CD1c-positive myeloid dendritic cell (primary cell): Measurements from ENCODE around the gene ABHD2.
A peak's percentile ranks its signal among the peaks of the same experiment; 100 is the strongest.
"Not testable (repeated sequence)": the region's sequence is repeated elsewhere in the genome, so short reads cannot be mapped to it uniquely, and the experiment has no call there.

Source experiments
- DNase-seq: peaks from one replicate; pipeline ENCODE4 v3.0.0-alpha.2; 2016; ENCODE audit errors: extremely low spot score

ABHD2 gene

GRCh38 chr15:89075101-89075640 is 13.1 kb upstream of the ABHD2 start:
- DNase-seq, result no peak

DNA sequence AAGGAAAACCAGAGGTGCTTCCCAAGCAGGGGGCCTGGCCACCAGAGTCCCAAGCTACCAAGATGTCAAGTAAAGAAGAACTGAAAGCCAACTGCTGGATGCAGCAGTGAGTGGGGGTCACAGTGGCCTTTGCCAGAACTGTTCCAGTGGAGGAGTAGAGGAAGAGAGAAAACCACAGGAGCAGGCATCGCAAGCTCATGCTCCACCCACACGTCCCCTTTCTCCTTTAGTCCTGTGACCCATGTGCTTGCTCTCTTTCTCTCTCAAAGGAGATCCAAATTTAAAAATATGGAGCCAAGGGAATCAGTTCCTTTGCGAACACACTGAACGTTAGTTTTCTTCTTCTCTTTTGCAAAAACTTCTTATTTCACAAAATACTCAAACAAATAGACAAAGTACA is 12.4 kb upstream of the ABHD2 start:
- DNase-seq, result peak; percentile 72

DNA sequence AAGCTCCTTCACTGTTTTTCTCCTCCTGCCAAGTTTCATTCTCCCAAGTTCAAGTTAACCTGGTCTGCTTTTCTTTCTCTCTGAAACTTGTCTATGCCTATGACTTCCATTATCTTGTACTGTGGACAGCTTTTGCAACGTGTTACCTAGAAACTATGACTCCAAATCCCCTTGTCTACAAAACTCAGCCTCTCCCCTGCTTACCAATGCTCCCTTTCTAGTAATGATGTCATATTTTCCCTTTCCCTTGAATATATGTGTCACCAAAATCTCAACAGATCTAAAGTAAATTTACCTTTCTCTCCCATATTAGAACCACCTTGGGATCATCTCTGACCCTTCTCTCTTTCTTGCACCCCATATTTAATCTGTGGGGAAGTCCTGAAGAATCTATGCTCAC is 10.5 kb upstream of the ABHD2 start:
- no peak for DNase-seq

- no peak for DNase-seq
These were observed 9.1 kb upstream of the ABHD2 start for GRCh38 chr15:89078851-89079810.

GRCh38 chr15:89081878-89082277 is 6.4 kb upstream of the ABHD2 start:
- no peak for DNase-seq

GRCh38 chr15:89083246-89083645 is 5.0 kb upstream of the ABHD2 start:
- DNase-seq, result no peak

DNA sequence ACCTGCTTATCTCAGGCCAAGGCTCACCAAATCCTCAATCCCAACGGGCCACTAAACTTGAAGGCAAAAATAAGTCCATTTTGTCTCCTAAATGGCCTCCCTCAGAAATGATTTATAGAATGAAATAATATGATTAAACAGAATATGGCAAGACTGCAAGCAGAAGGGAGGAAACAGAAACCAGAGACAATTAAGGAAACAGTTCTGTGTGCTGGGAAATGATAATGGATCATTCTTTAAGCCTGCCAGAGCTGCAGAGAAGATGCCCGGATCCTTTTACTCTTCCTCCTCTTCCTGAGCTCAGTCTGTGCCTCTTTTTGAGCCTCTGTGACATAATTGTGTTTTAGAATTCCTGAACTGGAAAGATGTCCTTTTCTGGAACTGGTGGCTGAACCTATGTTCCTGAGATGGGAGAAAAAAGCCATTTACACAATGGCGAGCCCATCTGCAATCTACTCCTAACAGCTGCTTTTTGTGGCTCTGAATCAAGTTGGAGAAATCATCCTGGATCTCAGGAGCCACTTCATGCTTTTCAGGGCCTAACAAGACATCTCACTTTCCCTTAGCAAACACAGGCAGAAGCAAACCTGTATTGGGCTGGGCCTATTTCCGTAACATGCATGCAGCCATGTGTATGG is 2.8 kb upstream of the ABHD2 start:
- no peak for DNase-seq

GRCh38 chr15:89085933-89086332 is 2.3 kb upstream of the ABHD2 start:
- not testable (repeated sequence) for DNase-seq

- not testable (repeated sequence) for DNase-seq
These were observed 1.9 kb upstream of the ABHD2 start for GRCh38 chr15:89086390-89086789.

GRCh38 chr15:89087161-89087829 is 961 bp upstream of the ABHD2 start:
- no peak for DNase-seq

GRCh38 chr15:89088605-89089315 is 504 bp downstream of the ABHD2 start:
- no peak for DNase-seq

DNA sequence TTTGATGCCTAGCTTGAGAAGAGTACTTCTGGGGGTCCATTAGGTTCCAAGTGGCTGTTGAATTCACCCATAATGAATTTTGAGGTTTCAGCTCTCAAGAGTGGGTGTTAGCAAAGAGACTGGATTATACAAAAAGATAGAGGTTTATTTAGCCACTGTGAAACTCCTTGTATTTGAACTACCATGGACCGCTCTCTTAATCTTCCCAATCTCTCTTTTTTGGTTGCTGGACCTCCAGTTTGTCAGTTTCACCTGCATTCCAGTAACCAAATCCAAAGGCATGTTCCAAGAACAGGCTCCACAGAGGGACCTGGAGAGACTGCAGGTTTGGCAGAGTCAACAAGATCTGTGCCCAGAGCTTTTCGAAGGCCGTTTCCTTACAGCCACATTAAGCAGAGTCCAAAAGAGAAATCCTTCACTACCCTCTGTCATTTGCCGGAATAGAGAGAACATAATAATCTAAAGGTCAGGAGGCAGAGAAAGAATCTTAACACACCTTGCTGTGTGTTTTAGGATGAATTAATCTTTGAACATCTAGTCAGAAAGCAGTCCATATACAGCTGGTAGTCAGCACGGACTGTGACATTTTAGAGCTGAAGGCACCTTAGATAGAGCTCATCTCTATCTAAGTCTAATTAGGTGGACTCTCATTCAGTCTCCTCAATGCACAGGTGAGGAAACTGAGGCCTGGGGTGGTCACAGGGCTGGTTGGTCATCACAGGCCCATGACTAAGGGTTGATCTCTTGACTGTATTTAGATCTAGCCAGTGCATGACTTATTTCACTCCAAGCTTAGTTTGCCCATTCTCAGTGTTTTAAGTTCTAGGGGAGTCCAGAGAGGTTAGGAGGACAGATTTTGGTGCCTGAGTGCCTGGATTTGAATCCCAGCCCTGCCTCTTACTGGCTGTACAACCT is 1.3 kb downstream of the ABHD2 start:
- DNase-seq, result no peak

DNA sequence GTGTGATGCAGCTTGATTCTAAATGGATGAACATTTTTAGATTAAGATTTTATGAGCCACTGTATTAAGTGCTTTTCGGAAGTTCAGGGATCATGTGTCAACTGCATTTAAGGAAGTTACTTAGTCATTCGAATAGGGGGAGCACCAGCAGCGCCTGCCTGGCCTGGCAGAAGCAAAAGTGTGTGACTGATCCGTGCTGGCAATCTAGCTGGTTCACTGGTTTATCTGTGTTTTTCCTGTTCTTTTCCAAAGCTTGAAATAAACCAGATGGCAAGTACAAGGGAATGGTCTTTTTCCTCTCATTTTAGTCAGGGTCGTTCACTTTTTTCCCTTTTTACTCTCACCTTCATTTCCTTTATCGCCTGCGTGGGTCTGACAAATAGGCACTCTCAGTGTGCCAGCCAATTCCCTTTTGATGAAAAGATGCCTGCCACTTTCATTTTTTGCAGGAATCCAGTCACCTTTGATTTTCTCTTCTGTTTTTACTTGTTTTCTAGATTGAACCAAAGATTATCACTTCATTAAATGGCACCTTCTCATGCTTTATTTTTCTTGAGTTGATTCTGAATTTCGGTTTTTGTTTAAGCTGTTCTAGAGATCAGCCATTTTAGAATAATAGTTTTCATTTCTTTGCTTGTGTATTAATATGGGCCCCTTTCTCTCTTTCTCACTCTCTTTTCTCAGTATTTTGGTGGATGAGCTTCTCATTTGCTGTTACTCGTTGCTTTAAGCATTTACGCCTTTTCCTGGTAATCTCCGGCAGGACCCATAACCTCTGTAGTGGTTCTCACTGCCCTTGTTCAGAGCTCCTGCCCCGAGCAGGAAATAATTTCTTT is 2.8 kb downstream of the ABHD2 start:
- peak; percentile 82 for DNase-seq

- DNase-seq, result no peak
These were observed 3.5 kb downstream of the ABHD2 start for GRCh38 chr15:89091627-89092220.

- DNase-seq, result no peak
These were observed 5.3 kb downstream of the ABHD2 start for GRCh38 chr15:89093509-89093908.

DNA sequence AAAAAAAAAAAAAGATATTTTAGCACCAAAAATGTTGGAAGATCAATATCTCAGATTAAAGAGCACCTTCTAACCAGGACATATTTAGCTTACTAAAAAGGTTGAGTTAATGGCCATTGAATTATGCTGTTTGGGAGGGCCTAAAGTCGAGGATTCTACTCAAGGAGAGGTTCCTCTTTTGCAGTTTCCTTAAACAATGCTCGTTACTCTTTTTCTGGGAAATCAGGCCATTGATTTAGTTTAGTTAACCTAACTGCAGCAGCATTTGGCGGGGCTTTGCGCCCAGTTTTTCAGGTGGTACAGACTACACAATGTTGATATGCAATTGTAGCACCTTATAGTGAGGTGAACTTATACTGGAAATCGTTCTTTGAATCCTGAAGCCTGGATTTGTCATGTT is 6.8 kb downstream of the ABHD2 start:
- DNase-seq, result peak; percentile 62

- DNase-seq, result no peak
These were observed 7.3 kb downstream of the ABHD2 start for GRCh38 chr15:89095556-89095955.

GRCh38 chr15:89096664-89097063 is 8.4 kb downstream of the ABHD2 start:
- no peak for DNase-seq

DNA sequence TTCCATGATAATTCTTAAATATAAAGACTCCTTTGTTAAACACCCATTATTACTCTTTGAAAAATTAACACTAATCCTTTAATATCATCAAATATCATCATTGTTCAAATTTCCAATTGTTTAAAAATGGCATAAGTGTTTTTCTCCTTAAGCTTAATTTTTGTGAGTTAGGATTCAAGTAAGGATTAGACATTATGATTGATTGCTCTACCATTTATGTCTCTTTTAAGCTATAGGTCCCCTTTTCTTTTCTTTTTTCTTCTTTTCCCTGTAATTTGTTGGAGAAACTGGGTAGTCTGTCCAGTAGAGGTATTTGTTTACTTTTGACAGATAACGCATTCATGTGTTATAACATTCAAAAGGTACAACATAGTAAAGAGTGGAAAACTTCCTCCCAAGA is 9.1 kb downstream of the ABHD2 start:
- DNase-seq, result no peak
